Measurements from ENCODE around the gene SLC8B1.

DNA sequence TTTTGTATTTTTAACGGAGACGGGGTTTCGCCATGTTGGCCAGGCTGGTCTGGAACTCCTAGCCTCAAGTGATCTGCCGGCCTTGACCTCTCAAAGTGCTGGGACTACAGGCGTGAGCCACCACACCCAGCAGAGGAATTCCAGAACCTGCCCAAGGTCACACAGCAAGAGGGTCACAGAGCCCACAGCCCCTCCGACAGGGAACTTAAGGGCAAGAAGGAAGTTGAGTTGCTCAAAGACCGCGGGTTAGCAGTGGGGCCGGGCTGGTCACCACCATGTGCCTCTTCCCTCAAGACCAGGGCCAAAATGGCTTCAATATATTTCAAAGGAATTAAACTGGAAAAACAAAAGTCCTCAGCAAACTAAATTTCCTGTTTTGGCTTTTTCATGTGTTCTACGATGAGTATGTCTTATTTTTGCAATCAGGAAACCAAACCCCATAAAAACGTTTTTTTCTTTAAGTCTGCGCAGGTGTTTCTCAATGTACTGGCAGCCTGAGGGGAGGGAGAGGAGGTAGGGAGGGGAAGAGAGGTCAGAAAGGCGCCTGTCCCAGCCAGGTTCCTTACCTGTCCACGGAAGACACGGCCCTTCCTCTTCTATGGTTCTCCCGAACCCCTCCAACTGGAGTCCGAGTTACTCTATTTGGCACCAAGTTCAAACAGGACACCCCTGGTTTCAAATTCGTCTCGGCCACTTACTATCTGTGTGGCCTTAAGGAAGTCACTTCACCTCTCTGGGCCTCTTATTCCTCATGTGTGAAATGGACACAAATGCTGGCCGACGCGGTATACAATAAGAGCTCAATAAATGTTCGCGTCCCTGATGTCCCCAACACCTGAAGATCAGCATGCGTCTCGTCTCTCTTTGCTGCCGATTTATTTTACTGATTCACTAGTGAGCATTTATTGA lies 778 bp downstream of the SLC8B1 start:
- TF ChIP-seq, protein P1, sequence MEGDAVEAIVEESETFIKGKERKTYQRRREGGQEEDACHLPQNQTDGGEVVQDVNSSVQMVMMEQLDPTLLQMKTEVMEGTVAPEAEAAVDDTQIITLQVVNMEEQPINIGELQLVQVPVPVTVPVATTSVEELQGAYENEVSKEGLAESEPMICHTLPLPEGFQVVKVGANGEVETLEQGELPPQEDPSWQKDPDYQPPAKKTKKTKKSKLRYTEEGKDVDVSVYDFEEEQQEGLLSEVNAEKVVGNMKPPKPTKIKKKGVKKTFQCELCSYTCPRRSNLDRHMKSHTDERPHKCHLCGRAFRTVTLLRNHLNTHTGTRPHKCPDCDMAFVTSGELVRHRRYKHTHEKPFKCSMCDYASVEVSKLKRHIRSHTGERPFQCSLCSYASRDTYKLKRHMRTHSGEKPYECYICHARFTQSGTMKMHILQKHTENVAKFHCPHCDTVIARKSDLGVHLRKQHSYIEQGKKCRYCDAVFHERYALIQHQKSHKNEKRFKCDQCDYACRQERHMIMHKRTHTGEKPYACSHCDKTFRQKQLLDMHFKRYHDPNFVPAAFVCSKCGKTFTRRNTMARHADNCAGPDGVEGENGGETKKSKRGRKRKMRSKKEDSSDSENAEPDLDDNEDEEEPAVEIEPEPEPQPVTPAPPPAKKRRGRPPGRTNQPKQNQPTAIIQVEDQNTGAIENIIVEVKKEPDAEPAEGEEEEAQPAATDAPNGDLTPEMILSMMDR (conservative IDR thresholded peaks at IDR 0.05; ENCODE audit: low read depth, low read length): no peak
- TF ChIP-seq EZH2 (IDR thresholded peaks at IDR 0.05; ENCODE audit: low read length, unreplicated experiment): no peak
